CD4-positive, alpha-beta T cell (primary cell): ENCODE measurements around the gene MCF2L2. TPM values are rescaled to one million over a fixed set of nuclear protein-coding genes. Genes with fewer than 3 reads are reported as not detected.

Experiments used
- ATAC-seq: fragments of 200-7000 bp; cut with Tn5 transposase; one replicate; pipeline ENCODE4 v1.10.0; 2022; ENCODE audit warnings: mild to moderate bottlenecking; ENCODE audit not compliant: poor library complexity
- CTCF ChIA-PET: fragments of 350-600 bp; sonication (Branson Sonifier 250); formaldehyde crosslinking; loops from one replicate; lab custom pipeline; 2021; ENCODE audit warnings: antibody characterized with exemption, inconsistent platforms; lab: Charles Lee
- POLR2A ChIA-PET: fragments of 350-600 bp; sonication (Branson Sonifier 250); formaldehyde crosslinking; loops from one replicate; lab custom pipeline; 2021; ENCODE audit warnings: antibody characterized with exemption, inconsistent platforms; lab: Charles Lee
- DNase-seq, 14 experiments: peaks; one replicate each; pipeline ENCODE4 v3.0.0-alpha.2; 2013 to 2020; ENCODE audit warnings: mixed read lengths in 2 of 14
- H3K27ac ChIP-seq, 2 donors: one replicate each; pipeline versions ENCODE4 v1.5.1 to v1.7.0; 2013; ENCODE audit warnings: low read length in 2 of 2, low read depth in 1 of 2, mild to moderate bottlenecking in 1 of 2
- H3K27me3 ChIP-seq, 2 experiments: 1 replicate in 1 of 2; 2 replicates in 1 of 2; pipeline versions ENCODE4 v1.6.1 to v1.7.0; 2013; ENCODE audit warnings: low read length in 2 of 2, control low read depth in 1 of 2, mild to moderate bottlenecking in 1 of 2, moderate library complexity in 1 of 2; ENCODE audit not compliant: insufficient read depth in 2 of 2, control insufficient read depth in 1 of 2
- H3K36me3 ChIP-seq: one replicate; pipeline ENCODE4 v1.6.1; 2013; ENCODE audit warnings: low read length, control low read depth; ENCODE audit not compliant: insufficient read depth
- H3K4me1 ChIP-seq: one replicate; pipeline ENCODE4 v1.6.1; 2013; ENCODE audit warnings: low read length, control low read depth; ENCODE audit not compliant: insufficient read depth
- H3K4me3 ChIP-seq: one replicate; pipeline ENCODE4 v1.5.1; 2013; ENCODE audit warnings: mild to moderate bottlenecking, low read length, moderate library complexity
- H3K9me3 ChIP-seq, 2 experiments: 1 replicate in 1 of 2; 2 replicates in 1 of 2; pipeline versions ENCODE4 v1.6.1 to v1.7.0; 2013; ENCODE audit warnings: low read length in 2 of 2, mild to moderate bottlenecking in 2 of 2, control low read depth in 1 of 2, moderate library complexity in 1 of 2; ENCODE audit not compliant: control insufficient read depth in 1 of 2, insufficient read depth in 1 of 2
- H3K27ac Mint-ChIP-seq: one replicate; pipeline ENCODE4 v1.8.0; 2020; ENCODE audit warnings: mixed read lengths
- H3K27me3 Mint-ChIP-seq: one replicate; pipeline ENCODE4 v1.8.0; 2021; ENCODE audit warnings: mixed read lengths
- H3K36me3 Mint-ChIP-seq: one replicate; pipeline ENCODE4 v1.8.0; 2021; ENCODE audit warnings: low read depth, mixed read lengths
- H3K4me1 Mint-ChIP-seq: one replicate; pipeline ENCODE4 v1.8.0; 2021; ENCODE audit warnings: low read depth, mixed read lengths
- H3K4me3 Mint-ChIP-seq: one replicate; pipeline ENCODE4 v1.8.0; 2020; ENCODE audit warnings: mild to moderate bottlenecking, mixed read lengths
- H3K9me3 Mint-ChIP-seq: one replicate; pipeline ENCODE4 v1.8.0; 2020; ENCODE audit warnings: mixed read lengths
- intact Hi-C, 2 experiments: fragments of 100-400 bp; cut with DNase I in 1 of 2; cut with micrococcal nuclease in 1 of 2; formaldehyde crosslinking; loops; one replicate each; pipeline versions ENCODE4 v1.15.1 to v1.9.0; 2023 to 2025; cut with DNase I, micrococcal nuclease
- total RNA-seq, 174 experiments: library from RNA in 2 of 174; stranded (reverse) in 2 of 174; gene quantifications; one replicate each; pipeline ENCODE4 v1.2.3 and lab custom pipeline; 2021 to 2026
- TF ChIP-seq, protein P1 (sequence below): fragments of 200-600 bp; IDR thresholded peaks from one replicate; pipeline ENCODE4 v1.8.0; 2022; ENCODE audit warnings: antibody characterized with exemption, mild to moderate bottlenecking

The MCF2L2 gene
- total RNA-seq, 2 experiments from 2014 or later = 3.8 to 4.1 TPM

DNA sequence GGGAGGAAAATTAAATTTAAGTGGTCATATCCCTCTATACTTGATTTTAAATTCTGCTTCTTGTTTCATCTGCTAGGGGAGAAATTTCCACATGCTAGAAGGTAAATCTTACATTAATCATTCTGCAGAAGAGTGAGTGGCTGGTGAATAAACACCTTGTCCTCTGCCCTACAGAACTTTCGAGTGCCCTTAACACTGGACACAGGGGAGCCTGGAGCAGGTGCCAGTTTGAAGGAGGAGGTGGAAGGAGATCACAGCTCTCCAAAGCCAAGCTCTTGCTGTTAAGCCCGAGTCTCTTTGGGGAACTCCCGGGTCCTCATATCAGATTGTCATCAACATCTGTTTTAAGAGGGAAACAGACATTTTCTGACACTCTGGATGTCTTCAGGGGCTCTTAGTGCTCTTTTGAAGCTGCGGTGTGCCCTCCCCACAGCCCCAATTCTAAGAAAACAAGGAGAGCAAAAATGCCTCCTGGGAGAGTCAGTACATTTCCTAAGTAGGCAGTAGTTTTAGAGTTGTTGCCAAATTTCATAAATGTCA is 297.2 kb downstream of the MCF2L2 start:
- Histone ChIP-seq H3K4me3 (no peak overlapping the region), H3K27ac (no peak overlapping the region), H3K9me3 (peaks cover 8 to 10% of the 10 kb centered on the region in 2 experiments), H3K4me1 (no peaks in the 10 kb centered on the region), H3K36me3 (no peaks in the 10 kb centered on the region), H3K27me3 (no peaks in the 10 kb centered on the region)
- intact Hi-C loops = no loop called here
- H3K4me1 Mint-ChIP-seq = no peaks in the 10 kb centered on the region
- ChIA-PET POLR2A (no interaction called here), CTCF (no interaction called here)
- no peak overlapping the region for H3K4me3 Mint-ChIP-seq
- H3K36me3 Mint-ChIP-seq = peaks cover 26% of the 10 kb centered on the region
- no peak overlapping the region for H3K27ac Mint-ChIP-seq
- H3K27me3 Mint-ChIP-seq = no peaks in the 10 kb centered on the region
- TF ChIP-seq, protein P1, sequence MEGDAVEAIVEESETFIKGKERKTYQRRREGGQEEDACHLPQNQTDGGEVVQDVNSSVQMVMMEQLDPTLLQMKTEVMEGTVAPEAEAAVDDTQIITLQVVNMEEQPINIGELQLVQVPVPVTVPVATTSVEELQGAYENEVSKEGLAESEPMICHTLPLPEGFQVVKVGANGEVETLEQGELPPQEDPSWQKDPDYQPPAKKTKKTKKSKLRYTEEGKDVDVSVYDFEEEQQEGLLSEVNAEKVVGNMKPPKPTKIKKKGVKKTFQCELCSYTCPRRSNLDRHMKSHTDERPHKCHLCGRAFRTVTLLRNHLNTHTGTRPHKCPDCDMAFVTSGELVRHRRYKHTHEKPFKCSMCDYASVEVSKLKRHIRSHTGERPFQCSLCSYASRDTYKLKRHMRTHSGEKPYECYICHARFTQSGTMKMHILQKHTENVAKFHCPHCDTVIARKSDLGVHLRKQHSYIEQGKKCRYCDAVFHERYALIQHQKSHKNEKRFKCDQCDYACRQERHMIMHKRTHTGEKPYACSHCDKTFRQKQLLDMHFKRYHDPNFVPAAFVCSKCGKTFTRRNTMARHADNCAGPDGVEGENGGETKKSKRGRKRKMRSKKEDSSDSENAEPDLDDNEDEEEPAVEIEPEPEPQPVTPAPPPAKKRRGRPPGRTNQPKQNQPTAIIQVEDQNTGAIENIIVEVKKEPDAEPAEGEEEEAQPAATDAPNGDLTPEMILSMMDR = no peak
- peaks cover 7% of the 10 kb centered on the region for H3K9me3 Mint-ChIP-seq
- ATAC-seq (no peak), DNase-seq (no peak)

DNA sequence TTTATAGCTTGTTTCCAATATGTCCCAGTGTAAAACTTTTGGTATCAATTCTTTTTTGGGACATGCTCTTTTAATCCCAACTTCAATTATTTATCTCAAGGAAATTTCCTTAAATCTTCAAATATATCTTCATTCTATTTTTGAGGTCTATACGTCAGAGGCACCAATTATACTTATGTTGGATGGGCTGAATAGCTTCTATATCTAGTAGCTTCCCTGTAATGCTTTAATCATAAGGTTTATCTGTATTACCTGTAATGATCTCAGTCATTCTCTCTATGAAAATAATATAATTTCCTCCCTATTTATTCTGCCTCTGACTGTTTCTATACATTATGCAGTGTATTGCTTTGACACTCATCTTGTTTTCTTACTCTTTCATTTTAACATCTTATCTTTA is 299.2 kb downstream of the MCF2L2 start:
- intact Hi-C loops = loop anchor here in 1 of 2 experiments (10.0 kb wide), 1 partner anchor 56 kb away; no protein-coding TSS in a partner anchor
- no peak overlapping the region for H3K27ac Mint-ChIP-seq
- POLR2A ChIA-PET = no interaction called here
- no peak overlapping the region for H3K27ac ChIP-seq
- no peaks in the 10 kb centered on the region for H3K36me3 ChIP-seq
- DNase-seq = no peak
- peaks cover 8 to 10% of the 10 kb centered on the region in 2 experiments for H3K9me3 ChIP-seq
- H3K4me1 Mint-ChIP-seq = no peaks in the 10 kb centered on the region
- H3K27me3 Mint-ChIP-seq = no peaks in the 10 kb centered on the region
- TF ChIP-seq, protein P1 = no peak
- H3K4me1 ChIP-seq = no peaks in the 10 kb centered on the region
- H3K4me3 ChIP-seq = no peak overlapping the region
- peaks cover 19% of the 10 kb centered on the region for H3K36me3 Mint-ChIP-seq
- no peak for ATAC-seq
- no peaks in the 10 kb centered on the region for H3K27me3 ChIP-seq
- peaks cover 7% of the 10 kb centered on the region for H3K9me3 Mint-ChIP-seq
- no peak overlapping the region for H3K4me3 Mint-ChIP-seq
- CTCF ChIA-PET = no interaction called here

DNA sequence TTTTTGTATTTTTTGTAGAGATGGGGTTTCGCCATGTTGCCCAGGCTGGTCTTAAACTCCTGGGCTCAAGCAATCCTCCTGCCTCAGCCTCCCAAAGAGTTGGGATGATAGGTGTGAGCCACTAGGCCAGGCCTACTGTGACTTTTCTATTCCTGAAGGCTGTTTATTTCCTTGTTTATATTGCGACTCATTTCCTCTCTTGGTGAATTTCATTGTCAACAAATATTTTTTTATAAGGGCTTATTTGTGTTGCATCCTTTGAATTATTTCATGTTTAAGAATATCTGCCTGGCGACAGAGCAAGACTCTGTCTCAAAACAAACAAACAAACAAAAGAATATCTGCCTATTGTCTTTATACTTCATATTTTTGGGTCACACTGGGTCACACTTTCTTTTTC is 299.7 kb downstream of the MCF2L2 start:
- H3K4me1 ChIP-seq = no peaks in the 10 kb centered on the region
- H3K9me3 Mint-ChIP-seq = peaks cover 7% of the 10 kb centered on the region
- H3K27me3 Mint-ChIP-seq = no peaks in the 10 kb centered on the region
- ATAC-seq (no peak), DNase-seq (no peak)
- no peak overlapping the region for H3K27ac Mint-ChIP-seq
- H3K4me1 Mint-ChIP-seq = no peaks in the 10 kb centered on the region
- H3K27ac ChIP-seq = no peak overlapping the region
- TF ChIP-seq, protein P1 = no peak
- H3K9me3 ChIP-seq = peaks cover 8 to 10% of the 10 kb centered on the region in 2 experiments
- H3K4me3 Mint-ChIP-seq = no peak overlapping the region
- ChIA-PET CTCF (no interaction called here), POLR2A (no interaction called here)
- H3K36me3 Mint-ChIP-seq = peaks cover 14% of the 10 kb centered on the region
- intact Hi-C loops = loop anchor here in 1 of 2 experiments (10.0 kb wide), 1 partner anchor 56 kb away; no protein-coding TSS in a partner anchor
- no peaks in the 10 kb centered on the region for H3K36me3 ChIP-seq
- no peaks in the 10 kb centered on the region for H3K27me3 ChIP-seq
- H3K4me3 ChIP-seq = no peak overlapping the region

Other genes with a start within 250 kb of the MCF2L2 start
- gene B3GNT5, start 175.4 kb downstream of the MCF2L2 start, total RNA-seq = under 1 TPM; 0.60 to 0.73 TPM
- 10 to 100 TPM; 23.9 to 24.2 TPM for gene KLHL6, start 127.1 kb upstream of the MCF2L2 start, total RNA-seq
- 100 to 1,000 TPM; 190 to 191 TPM for gene KLHL24, start 207.0 kb upstream of the MCF2L2 start, total RNA-seq